OCI-LY7 (cell line): Measurements from ENCODE around the gene SDC4. TPM values are rescaled to one million over a fixed set of nuclear protein-coding genes. Genes with fewer than 3 reads are reported as not detected.

Source experiments
- BruUV-seq: library from RNA; stranded (reverse); fragments of 400-500 nt; replicated peaks from 2 replicates; lab custom pipeline; 2021; lab: Mats Ljungman, UMichigan
- CTCF ChIA-PET: fragments of 300-600 bp; sonication (Branson Sonifier 250); formaldehyde crosslinking; loops from one replicate; lab custom pipeline; 2022; ENCODE audit warnings: antibody characterized with exemption; ENCODE audit not compliant: unreplicated experiment; lab: Charles Lee
- POLR2A ChIA-PET: fragments of 300-600 bp; sonication (Branson Sonifier 250); formaldehyde crosslinking; loops from one replicate; lab custom pipeline; 2022; ENCODE audit warnings: antibody characterized with exemption; lab: Charles Lee
- DNase-seq: peaks from one replicate; pipeline ENCODE4 v3.0.0-alpha.2; 2015; ENCODE audit warnings: low spot score
- H2AFZ ChIP-seq: fragments of 200-600 bp; sonication (generic), shearing (Covaris generic); 2 replicates; pipeline ENCODE4 v1.6.1; 2014; ENCODE audit warnings: mild to moderate bottlenecking, antibody characterized with exemption, low read length, moderate library complexity
- H3K27ac ChIP-seq: fragments of 200-600 bp; sonication (generic); 2 replicates; pipeline ENCODE4 v1.5.1; 2014; ENCODE audit warnings: mixed run types, low read depth, mild to moderate bottlenecking, moderate library complexity, low read length, inconsistent platforms; ENCODE audit not compliant: poor library complexity, severe bottlenecking
- H3K36me3 ChIP-seq: fragments of 200-600 bp; sonication (generic); 2 replicates; pipeline ENCODE4 v1.6.1; 2014; ENCODE audit warnings: mild to moderate bottlenecking, antibody characterized with exemption, low read length, moderate library complexity, mixed read lengths; ENCODE audit not compliant: insufficient read depth
- H3K4me1 ChIP-seq: fragments of 200-600 bp; sonication (generic); 2 replicates; pipeline ENCODE4 v1.5.1; 2014; ENCODE audit warnings: mild to moderate bottlenecking, low read length; ENCODE audit not compliant: insufficient read depth, poor library complexity, severe bottlenecking
- H3K4me2 ChIP-seq: fragments of 200-600 bp; sonication (generic); 2 replicates; pipeline ENCODE4 v1.6.1; 2014; ENCODE audit warnings: mild to moderate bottlenecking, low read length
- H3K4me3 ChIP-seq: fragments of 200-600 bp; sonication (generic); 2 replicates; pipeline ENCODE4 v1.5.1; 2014; ENCODE audit warnings: mild to moderate bottlenecking, low read depth, low read length; ENCODE audit not compliant: poor library complexity, severe bottlenecking
- H3K79me2 ChIP-seq: fragments of 200-600 bp; sonication (generic); 2 replicates; pipeline ENCODE4 v1.6.1; 2016; ENCODE audit warnings: low read depth, mild to moderate bottlenecking, low read length, moderate library complexity, mixed read lengths; ENCODE audit not compliant: insufficient read depth
- H3K9me2 ChIP-seq: fragments of 200-600 bp; sonication (generic); 2 replicates; pipeline ENCODE4 v1.6.1; 2016; ENCODE audit warnings: mild to moderate bottlenecking, low read length, mixed read lengths; ENCODE audit not compliant: insufficient read depth
- H3K9me3 ChIP-seq: fragments of 200-600 bp; sonication (generic); 2 replicates; pipeline ENCODE4 v1.6.1; 2014; ENCODE audit warnings: mild to moderate bottlenecking, mixed run types, low read length, mixed read lengths
- H4K20me1 ChIP-seq: fragments of 200-600 bp; sonication (generic); 2 replicates; pipeline ENCODE4 v1.6.1; 2014; ENCODE audit warnings: mild to moderate bottlenecking, antibody characterized with exemption, low read length, moderate library complexity, mixed read lengths; ENCODE audit not compliant: insufficient read depth
- EZH2phosphoT487 ChIP-seq: fragments of 200-600 bp; sonication (generic); IDR thresholded peaks from 2 replicates; pipeline ENCODE4 v1.6.1; 2018; ENCODE audit warnings: low read depth, borderline replicate concordance, mild to moderate bottlenecking, mixed run types, antibody characterized with exemption, low read length, moderate library complexity, mixed read lengths
- intact Hi-C: fragments of 100-400 bp; cut with micrococcal nuclease; formaldehyde crosslinking; loops from one replicate; pipeline ENCODE4 v1.10.0; 2022; ENCODE audit not compliant: unreplicated experiment
- total RNA-seq, 2 experiments: library from RNA; depleted of rRNA in 1 of 2; stranded (reverse); fragments of >200 nt in 1 of 2; shearing (Covaris generic) in 1 of 2; gene quantifications; 2 replicates each; pipeline ENCODE4 v1.2.3, GENCODE V29; 2014 to 2022
- TF ChIP-seq, protein P1 (sequence below): fragments of 200-600 bp; sonication (generic); conservative IDR thresholded peaks from 2 replicates; pipeline ENCODE4 v1.5.1; 2014; ENCODE audit warnings: mild to moderate bottlenecking, antibody characterized with exemption, low read length, moderate library complexity, mixed read lengths

Gene SDC4
- total RNA-seq, 2 experiments from 2014 or later, result not detected

DNA sequence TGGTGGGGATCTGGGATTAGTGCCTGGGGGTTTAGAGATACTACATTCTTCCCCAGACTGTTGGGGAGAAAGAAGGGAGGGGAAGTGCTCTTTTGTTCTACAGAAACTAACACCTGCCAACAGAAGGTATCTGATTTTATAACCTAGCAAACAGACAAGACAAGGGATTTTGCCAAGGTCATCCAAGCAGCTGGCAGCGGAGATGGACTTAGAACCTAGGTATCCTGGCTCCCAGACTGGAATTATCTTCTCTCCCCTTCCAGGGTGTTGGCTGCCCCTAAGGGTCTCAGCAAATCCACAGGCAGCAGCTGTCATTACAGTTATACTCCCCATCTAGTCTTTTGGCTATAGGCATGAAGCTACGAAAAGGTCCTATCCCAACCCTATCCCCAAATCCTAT is 8.4 kb downstream of the SDC4 start:
- Histone ChIP-seq H4K20me1 (no peaks in the 10 kb centered on the region), H3K4me1 (peaks cover 29% of the 10 kb centered on the region), H3K36me3 (no peaks in the 10 kb centered on the region), H2AFZ (no peak overlapping the region), H3K27ac (no peak overlapping the region), H3K4me2 (peak overlapping the region; percentile 27; the same call in 1 of the 2 replicates), H3K4me3 (no peak overlapping the region), H3K9me2 (no peaks in the 10 kb centered on the region), H3K79me2 (no peaks in the 10 kb centered on the region), H3K9me3 (no peaks in the 10 kb centered on the region)
- CTCF ChIA-PET, result no interaction called here
- TF ChIP-seq EZH2phosphoT487, result no peak
- TF ChIP-seq, protein P1, sequence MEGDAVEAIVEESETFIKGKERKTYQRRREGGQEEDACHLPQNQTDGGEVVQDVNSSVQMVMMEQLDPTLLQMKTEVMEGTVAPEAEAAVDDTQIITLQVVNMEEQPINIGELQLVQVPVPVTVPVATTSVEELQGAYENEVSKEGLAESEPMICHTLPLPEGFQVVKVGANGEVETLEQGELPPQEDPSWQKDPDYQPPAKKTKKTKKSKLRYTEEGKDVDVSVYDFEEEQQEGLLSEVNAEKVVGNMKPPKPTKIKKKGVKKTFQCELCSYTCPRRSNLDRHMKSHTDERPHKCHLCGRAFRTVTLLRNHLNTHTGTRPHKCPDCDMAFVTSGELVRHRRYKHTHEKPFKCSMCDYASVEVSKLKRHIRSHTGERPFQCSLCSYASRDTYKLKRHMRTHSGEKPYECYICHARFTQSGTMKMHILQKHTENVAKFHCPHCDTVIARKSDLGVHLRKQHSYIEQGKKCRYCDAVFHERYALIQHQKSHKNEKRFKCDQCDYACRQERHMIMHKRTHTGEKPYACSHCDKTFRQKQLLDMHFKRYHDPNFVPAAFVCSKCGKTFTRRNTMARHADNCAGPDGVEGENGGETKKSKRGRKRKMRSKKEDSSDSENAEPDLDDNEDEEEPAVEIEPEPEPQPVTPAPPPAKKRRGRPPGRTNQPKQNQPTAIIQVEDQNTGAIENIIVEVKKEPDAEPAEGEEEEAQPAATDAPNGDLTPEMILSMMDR, result no peak
- DNase-seq, result peak; percentile 39
- POLR2A ChIA-PET, result interaction anchor here (0.6 kb wide), 1 partner anchor 107 kb away, joined by 3 read pairs; no protein-coding TSS in a partner anchor
- intact Hi-C loops, result no loop called here
- BruUV-seq, result no TSS peak

- ChIA-PET POLR2A (interaction anchor here (0.6 kb wide), 2 partner anchors 13 to 33 kb away, joined by 3 read pairs; no protein-coding TSS in a partner anchor), CTCF (no interaction called here)
- H2AFZ ChIP-seq, result no peak overlapping the region
- no peak overlapping the region for H3K27ac ChIP-seq
- H3K4me1 ChIP-seq, result peaks cover 26% of the 10 kb centered on the region
- no peak for DNase-seq
- no peak for TF ChIP-seq EZH2phosphoT487
- TF ChIP-seq, protein P1, result no peak
- H3K4me3 ChIP-seq, result no peak overlapping the region
- BruUV-seq, result no TSS peak
- no peaks in the 10 kb centered on the region for H4K20me1 ChIP-seq
- H3K9me2 ChIP-seq, result no peaks in the 10 kb centered on the region
- no peaks in the 10 kb centered on the region for H3K36me3 ChIP-seq
- H3K4me2 ChIP-seq, result peak overlapping the region; percentile 27; the same call in 1 of the 2 replicates
- no peaks in the 10 kb centered on the region for H3K9me3 ChIP-seq
- H3K79me2 ChIP-seq, result no peaks in the 10 kb centered on the region
- intact Hi-C loops, result no loop called here
Measured at GRCh38 chr20:45339084-45339483, 9.1 kb downstream of the SDC4 start.
